Renal pelvis (tissue), 4 donors: ENCODE measurements around the gene SLIT1. TPM values are rescaled to one million over a fixed set of nuclear protein-coding genes. Genes with fewer than 3 reads are reported as not detected.

Experiments
- DNase-seq: peaks from one replicate; pipeline ENCODE4 v3.0.0-alpha.2; 2013
- polyA plus RNA-seq, 3 donors: library from polyadenylated mRNA; unstranded; fragments of 120-200 nt; gene quantifications; one replicate each; pipeline ENCODE4 v1.2.1, GENCODE V29; 2013; ENCODE audit not compliant: insufficient read length in 3 of 3

SLIT1 gene
- polyA plus RNA-seq, 3 donors: 6.7 to 8.3 (median 7.9) TPM

DNA sequence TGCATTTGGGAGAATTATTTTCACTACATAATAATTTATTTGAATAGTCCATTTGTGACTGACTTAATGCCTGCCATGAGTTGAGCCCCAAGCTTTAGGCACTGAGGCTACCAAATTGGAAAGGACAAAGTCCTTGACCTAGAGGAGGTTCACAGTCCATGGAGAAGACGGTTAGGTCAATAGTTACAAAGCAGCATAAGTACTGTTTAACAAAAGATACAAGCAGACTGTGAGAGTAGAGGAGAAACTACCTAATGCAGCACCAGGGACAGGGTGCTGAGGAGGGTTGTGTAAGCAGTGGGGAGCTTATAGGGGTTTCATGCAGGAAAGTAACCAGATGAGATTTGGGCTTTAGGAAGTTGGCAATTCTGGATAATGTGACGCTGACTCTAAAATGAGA, 214.4 kb downstream of the SLIT1 start:
- DNase-seq: no peak

DNA sequence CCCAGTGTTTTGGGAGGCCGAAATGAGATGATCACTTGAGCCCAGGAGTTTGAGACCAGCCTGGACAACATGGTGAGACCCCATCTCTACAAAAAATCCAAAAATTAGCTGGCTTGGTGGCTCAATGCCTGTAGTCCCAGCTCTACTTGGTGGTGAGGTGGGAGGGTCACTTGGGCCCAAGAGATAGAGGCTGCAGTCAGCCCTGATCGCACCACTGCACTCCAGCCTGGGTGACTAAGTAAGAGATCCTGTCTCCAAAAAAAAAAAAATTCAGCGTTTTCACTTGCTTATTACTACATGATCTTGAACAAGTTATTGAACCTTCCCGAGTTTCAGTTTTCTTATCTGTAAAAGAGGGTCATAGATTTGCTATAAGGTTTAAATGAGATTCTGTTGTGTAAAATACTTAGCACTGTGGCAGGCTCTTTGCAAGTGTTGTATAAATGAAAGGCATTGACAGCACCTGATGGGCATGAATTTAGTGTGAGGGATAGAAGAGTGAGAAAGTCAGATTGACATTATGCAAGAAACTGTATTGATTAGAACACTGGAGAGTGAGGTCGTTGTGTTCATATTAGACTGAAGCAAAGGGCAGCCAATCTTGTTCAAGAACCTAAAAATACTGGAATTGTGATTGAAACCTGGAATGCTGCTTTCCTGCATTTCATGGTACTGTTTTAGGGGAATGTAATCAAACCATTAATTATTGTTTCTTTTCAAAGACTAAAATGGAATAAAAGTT, 216.9 kb downstream of the SLIT1 start:
- no peak for DNase-seq

DNA sequence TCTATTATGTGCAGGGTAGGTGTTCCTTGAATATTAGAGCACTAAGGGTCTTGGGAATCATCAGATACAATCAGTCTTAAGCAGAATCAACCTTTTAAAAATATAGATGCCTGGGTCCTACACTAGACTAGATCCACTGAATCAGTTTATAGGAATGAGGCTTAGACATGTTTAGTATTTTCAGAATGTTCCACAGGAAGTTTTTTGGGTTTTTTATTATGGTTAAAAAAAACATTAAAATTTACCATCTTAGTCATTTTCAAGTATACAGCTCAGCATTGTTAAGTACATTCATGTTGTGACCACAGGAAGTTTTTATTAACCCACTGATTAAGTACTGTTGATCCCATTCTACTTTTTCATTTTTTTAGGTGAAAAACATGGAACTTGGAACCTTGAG, 217.9 kb downstream of the SLIT1 start:
- no peak for DNase-seq

DNA sequence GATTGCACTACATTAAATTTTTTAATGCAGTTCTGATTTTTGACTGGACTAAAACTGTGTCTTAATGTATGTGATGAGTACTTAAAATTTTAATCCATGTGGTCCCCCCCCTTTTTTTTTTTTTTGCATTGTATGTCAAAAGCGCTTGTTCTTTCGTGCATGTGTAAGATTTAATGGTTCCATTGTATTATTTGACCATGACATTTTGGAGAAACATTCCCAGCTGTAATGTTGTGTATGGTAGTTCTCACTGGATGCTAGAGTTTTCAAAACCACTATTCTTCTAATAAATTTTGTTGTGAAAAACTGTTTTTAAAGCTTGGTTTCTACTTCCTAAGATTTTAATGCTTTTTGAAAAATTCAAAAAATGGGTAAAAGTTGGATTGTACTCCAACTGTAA, 221.6 kb downstream of the SLIT1 start:
- DNase-seq: no peak

DNA sequence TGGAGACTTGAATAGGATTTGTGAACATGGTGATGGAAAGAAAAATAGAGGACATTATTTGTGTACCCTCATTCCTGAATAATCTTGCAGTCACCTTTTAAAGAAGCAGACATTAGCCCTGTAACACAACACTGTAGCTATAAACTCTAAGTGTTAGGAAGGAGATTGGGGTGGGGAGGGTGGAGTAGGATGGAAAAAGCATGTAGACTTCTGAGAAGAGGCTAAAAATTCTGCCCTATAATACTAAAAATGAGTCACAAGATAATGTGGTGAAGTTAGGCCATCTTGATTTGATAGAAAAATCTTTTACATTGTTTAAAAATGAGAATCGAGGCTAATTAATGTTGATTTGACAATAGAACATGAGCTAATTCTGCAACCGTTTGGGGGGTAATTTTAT, 224.9 kb downstream of the SLIT1 start:
- no peak for DNase-seq

DNA sequence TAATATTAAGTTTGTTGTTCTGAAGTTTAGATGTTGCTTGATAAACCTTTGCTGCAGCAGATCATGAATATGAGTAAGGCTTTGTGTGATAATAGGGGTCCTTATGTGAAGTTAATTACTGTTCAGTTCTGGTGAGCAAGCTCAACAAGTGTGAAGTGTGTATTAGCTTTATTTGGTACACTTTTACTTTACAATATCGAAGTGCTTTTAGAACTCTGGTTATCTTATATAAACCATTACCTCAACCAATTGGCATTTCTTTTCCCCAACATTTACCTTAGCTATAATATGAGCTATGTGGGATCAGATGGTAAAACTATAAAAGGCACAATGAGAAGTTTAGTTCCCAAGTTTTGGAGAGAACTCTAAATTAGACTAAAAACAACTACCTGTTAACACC, 226.0 kb downstream of the SLIT1 start:
- no peak for DNase-seq

DNA sequence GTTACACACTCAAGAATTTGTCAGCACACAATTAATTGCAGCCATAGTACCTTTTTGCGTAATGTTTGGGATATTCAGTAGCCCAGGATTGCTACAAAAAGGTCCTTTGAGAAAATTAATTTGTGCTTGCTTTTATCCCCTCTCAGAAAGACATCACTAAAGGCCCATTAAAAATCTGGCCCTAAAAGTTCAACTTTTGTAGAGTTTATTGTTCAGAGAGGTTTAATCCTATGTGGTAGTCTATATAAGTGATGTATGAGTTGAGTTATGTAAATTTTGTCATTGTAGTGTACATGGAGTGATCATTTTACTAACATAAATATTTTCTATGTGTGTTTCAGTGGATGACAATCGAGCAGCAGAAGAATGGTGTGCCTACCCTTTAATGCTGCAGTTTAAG, 227.7 kb downstream of the SLIT1 start:
- DNase-seq: no peak

DNA sequence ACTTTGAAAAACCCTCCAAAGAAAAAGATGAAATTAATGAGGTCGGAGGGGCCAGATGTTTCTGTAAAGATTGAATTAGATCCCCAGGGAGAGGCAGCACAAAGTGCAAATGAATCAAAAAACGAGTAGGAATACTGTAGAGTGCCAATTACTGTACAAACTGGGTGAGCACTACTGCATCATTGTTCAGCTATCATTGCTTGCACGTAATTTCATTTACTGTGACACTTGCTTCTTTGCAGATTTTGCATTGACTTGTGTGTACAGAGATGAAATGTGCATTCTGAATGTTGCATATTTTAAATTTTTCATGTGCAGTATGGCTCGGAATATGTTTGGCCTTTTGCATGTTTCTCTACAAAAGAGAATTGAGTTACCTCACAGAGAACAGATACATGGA, 230.0 kb downstream of the SLIT1 start:
- DNase-seq: no peak

DNA sequence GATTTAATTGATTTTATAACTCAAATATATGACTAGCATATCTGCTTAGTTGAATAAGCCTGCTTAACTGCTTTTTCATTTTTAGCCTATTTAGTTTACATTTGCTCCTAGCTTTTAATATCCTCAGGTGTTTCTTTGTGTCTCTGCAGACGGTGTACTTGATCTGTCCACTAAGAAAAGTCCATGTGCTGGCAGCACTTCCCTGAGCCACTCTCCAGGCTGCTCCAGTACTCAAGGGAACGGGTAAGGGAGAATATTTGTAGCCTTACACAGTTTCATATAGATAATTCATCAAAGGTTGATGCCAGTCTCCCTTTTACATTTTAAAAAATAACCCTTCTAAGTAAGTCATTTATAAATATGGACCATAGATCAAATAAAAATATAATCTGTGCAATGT, 233.8 kb downstream of the SLIT1 start:
- no peak for DNase-seq

DNA sequence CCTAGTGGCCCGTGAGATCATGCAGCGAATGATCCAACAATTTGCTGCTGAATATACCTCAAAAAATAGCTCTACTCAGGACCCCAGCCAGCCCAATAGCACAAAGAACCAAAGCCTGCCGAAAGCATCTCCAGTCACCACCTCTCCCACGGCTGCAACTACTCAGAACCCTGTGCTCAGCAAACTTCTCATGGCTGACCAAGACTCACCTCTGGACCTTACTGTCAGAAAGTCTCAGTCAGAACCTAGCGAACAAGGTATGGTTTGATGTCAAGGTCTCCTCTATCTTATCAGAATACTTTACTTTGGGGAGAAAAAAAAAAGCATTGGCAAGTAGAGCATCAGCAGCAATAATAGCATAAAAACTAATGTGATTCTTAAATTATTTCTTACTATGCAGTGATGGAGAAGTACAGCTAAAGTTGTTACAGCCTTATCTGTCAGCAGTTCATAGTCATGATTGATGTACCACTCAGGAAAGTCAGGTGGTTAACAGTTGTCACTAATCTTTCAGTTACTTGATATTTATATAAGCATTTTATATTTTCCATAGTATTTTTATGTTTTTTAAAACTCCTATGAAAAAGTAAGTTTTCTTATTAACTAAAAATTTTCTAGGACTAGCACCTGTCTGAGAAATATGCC, 236.6 kb downstream of the SLIT1 start:
- no peak for DNase-seq

Other genes starting within 250 kb of the SLIT1 start
- gene ARHGAP19, start 106.7 kb upstream of the SLIT1 start, polyA plus RNA-seq: 10 to 100 TPM; 27.6 to 28.7 (median 28.2) TPM
- gene FRAT1, start 133.3 kb upstream of the SLIT1 start, polyA plus RNA-seq: 1 to 10 TPM; 3.8 to 5.2 (median 4.3) TPM
- gene FRAT2, start 148.8 kb upstream of the SLIT1 start, polyA plus RNA-seq: 10 to 100 TPM; 13.1 to 14.1 (median 14.0) TPM
- 10 to 100 TPM; 26.3 to 34.6 (median 26.7) TPM for gene RRP12, start 215.4 kb upstream of the SLIT1 start, polyA plus RNA-seq
- 100 to 1,000 TPM; 164 to 200 (median 193) TPM for gene PGAM1, start 240.2 kb upstream of the SLIT1 start, polyA plus RNA-seq